WTC11 (cell line): ENCODE measurements around the gene C22orf23.

Experiments used
- ESRRA ChIP-seq: sonication (generic); formaldehyde crosslinking; IDR thresholded peaks from 2 replicates; pipeline ENCODE4 v1.8.1; 2022; ENCODE audit warnings: mild to moderate bottlenecking, missing genetic modification reagents, borderline replicate concordance
- FOXP1 ChIP-seq: sonication (generic); formaldehyde crosslinking; IDR thresholded peaks from 2 replicates; pipeline ENCODE4 v1.8.0; 2022; ENCODE audit warnings: missing genetic modification reagents, mild to moderate bottlenecking, moderate library complexity, borderline replicate concordance
- GRHL2 ChIP-seq: fragments of 250-450 bp; sonication (Bioruptor Pico); IDR thresholded peaks from 2 replicates; pipeline ENCODE4 v1.8.0; 2022; ENCODE audit warnings: mild to moderate bottlenecking, moderate library complexity; ENCODE audit not compliant: insufficient replicate concordance, severe bottlenecking
- KAT7 ChIP-seq: sonication (generic); formaldehyde crosslinking; IDR thresholded peaks from 2 replicates; pipeline ENCODE4 v1.8.1; 2023; ENCODE audit warnings: missing genetic modification reagents, mild to moderate bottlenecking, borderline replicate concordance
- SP1 ChIP-seq: sonication (generic); formaldehyde crosslinking; conservative IDR thresholded peaks from 2 replicates; pipeline ENCODE4 v1.8.1; 2022; ENCODE audit warnings: missing genetic modification reagents
- TF ChIP-seq, protein P1 (sequence below): sonication (generic); formaldehyde crosslinking; IDR thresholded peaks from 2 replicates; pipeline ENCODE4 v1.8.0; 2023; ENCODE audit warnings: missing genetic modification reagents
- TF ChIP-seq, protein P2 (sequence below): fragments of 200-600 bp; IDR thresholded peaks from 2 replicates; pipeline ENCODE4 v1.8.0; 2022; ENCODE audit warnings: antibody characterized with exemption
- TF ChIP-seq, protein P3 (sequence below): sonication (generic); formaldehyde crosslinking; IDR thresholded peaks from 2 replicates; pipeline ENCODE4 v1.8.0; 2022; ENCODE audit warnings: mild to moderate bottlenecking, missing genetic modification reagents

DNA sequence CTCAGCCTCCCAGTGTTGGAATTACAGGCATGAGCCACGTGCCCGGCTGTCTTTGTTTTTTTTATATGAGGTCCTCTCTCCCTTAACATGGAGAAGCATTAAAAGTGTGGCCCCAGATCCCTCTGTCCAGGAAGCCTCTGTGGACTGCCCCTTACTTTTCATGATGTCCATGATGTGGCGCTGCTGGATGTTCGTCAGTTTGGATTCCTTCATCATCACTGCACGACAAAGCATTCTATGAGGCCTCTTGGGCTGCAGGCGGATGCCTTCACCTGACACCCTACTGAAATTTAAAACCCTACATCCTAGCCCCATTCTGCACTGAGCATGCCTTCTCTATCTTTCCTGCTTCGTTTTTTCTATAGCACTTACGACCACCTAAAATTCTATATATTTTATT, 2.1 kb downstream of the C22orf23 start:
- TF ChIP-seq, protein P1, sequence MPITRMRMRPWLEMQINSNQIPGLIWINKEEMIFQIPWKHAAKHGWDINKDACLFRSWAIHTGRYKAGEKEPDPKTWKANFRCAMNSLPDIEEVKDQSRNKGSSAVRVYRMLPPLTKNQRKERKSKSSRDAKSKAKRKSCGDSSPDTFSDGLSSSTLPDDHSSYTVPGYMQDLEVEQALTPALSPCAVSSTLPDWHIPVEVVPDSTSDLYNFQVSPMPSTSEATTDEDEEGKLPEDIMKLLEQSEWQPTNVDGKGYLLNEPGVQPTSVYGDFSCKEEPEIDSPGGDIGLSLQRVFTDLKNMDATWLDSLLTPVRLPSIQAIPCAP (CRISPR knock-in tag) = no peak
- TF ChIP-seq, protein P2, sequence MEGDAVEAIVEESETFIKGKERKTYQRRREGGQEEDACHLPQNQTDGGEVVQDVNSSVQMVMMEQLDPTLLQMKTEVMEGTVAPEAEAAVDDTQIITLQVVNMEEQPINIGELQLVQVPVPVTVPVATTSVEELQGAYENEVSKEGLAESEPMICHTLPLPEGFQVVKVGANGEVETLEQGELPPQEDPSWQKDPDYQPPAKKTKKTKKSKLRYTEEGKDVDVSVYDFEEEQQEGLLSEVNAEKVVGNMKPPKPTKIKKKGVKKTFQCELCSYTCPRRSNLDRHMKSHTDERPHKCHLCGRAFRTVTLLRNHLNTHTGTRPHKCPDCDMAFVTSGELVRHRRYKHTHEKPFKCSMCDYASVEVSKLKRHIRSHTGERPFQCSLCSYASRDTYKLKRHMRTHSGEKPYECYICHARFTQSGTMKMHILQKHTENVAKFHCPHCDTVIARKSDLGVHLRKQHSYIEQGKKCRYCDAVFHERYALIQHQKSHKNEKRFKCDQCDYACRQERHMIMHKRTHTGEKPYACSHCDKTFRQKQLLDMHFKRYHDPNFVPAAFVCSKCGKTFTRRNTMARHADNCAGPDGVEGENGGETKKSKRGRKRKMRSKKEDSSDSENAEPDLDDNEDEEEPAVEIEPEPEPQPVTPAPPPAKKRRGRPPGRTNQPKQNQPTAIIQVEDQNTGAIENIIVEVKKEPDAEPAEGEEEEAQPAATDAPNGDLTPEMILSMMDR = no peak
- TF ChIP-seq, protein P3, sequence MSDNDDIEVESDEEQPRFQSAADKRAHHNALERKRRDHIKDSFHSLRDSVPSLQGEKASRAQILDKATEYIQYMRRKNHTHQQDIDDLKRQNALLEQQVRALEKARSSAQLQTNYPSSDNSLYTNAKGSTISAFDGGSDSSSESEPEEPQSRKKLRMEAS (CRISPR knock-in tag) = no peak
- TF ChIP-seq GRHL2 (CRISPR knock-in tag) = no peak
- TF ChIP-seq KAT7 = no peak
- TF ChIP-seq ESRRA (CRISPR knock-in tag) = no peak
- TF ChIP-seq FOXP1 (CRISPR knock-in tag) = no peak
- TF ChIP-seq SP1 = no peak
